ENCODE measurements around the gene TPRKB.
"Not testable (repeated sequence)": the region's sequence is repeated elsewhere in the genome, so short reads cannot be mapped to it uniquely, and the experiment has no call there.

TPRKB gene

DNA sequence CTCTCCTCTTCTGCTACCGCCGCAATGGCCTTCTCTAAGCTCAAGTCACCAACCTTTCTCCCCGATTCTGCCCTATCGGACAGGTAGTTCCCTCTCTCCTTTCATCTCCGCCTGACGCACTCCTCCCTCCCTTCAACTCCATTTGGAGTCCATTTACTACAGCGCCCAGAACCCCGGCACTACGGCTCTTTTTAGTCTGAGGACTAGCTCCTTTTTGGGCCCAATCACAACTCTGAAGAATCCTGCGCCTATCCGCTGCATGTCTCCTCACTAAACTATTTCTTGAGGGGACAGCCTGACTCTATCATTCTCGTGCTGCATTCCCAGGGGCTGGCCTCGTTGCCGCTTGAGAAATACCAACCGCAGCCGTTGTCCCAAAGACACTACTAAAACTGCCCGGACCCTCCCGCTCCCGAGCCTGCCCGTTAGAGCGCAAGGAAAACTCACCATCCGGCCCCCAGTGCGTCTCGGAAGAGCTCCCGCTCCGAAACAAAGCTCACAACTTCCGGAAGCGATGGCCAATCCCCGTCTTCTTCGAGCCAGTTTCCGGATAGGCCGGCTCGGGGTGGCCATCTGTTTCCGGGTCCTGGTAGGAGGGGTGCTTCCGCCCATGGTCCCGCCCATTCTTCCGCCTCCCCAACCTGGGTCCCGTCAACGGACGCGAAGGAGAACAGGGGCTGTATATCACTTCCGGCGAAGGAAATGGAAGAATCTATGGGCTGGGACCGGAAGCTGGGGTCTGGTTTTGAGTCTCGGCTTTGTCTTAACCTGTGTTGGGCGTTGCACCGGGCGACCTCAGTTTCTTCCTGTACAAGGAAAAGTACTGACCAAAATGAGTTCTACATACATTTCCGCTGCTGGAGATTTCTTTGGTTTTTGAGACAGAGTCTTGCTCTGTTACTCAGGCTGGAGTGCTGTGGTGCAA is at the start of gene TPRKB:
TPRKB (minus strand) TSS at position 491 of the 925 bp plus-strand sequence. CDS start 2,776 bp downstream, outside the sequence.
- peak within 1 kb of the TSS; percentile 98 for H3K4me3 ChIP-seq (ENCODE audit: low read length)
- H3K9me3 ChIP-seq (ENCODE audit: control insufficient read depth, low read length): no peaks in the 10 kb centered on the region
- H3K36me3 ChIP-seq (ENCODE audit: control insufficient read depth, insufficient read depth, low read length): no peaks in the 10 kb centered on the region
- peak within 1 kb of the TSS; percentile 66 for H3K9ac ChIP-seq (ENCODE audit: low read length)
- no peaks in the 10 kb centered on the region for H3K4me1 ChIP-seq (ENCODE audit: control insufficient read depth, insufficient read depth, low read length)
- no peaks in the 10 kb centered on the region for H3K27me3 ChIP-seq (ENCODE audit: control insufficient read depth, insufficient read depth, low read length)

DNA sequence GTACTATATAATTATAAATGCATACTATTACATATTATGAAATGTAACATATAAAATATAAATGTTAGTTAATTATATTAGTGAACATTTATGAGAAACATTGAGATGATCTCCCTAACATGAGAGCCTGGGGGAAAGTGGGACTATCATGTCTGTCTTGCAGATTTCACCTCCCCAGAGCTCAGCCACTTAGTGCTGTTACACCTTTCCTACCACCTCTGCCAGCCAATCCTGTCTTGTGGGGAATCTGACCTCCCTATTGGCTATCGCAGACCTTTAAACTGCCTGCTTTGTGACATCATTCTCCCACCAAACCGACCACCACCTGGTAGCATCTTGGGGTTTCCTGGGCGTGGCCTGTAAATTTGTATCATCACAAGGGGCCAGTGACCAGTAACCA is 46.7 kb upstream of the TPRKB start, which contains the start of gene C2orf78:
C2orf78 (plus strand) TSS at position 301 of the 400 bp plus-strand sequence. CDS start 127 bp downstream, outside the sequence.
- H3K4me3 ChIP-seq (ENCODE audit: low read length); H3K9me3 ChIP-seq (ENCODE audit: control insufficient read depth, low read length); H3K27me3 ChIP-seq (ENCODE audit: control insufficient read depth, insufficient read depth, low read length); H3K9ac ChIP-seq (ENCODE audit: low read length); H3K4me1 ChIP-seq (ENCODE audit: control insufficient read depth, insufficient read depth, low read length); H3K36me3 ChIP-seq (ENCODE audit: control insufficient read depth, insufficient read depth, low read length): not testable (repeated sequence)

DNA sequence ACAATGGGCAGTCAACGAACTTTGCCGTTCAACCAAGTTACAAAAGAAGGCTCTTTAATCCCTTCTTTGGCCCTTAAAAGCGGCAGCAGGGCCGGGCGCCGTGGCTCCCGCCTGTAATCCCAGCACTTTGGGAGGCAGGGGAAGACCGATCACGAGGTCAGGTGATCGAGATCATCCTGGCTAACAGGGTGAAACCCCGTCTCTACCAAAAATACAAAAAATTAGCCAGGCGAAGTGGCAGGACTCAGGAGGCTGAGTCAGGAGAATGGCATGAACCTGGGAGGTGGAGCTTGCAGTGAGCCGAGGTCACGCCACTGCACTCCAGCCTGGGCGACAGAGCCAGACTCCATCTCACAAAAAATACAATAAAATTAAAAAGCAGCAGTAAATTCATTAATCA is 46.3 kb upstream of the TPRKB start:
- not testable (repeated sequence) for H3K9me3 ChIP-seq (ENCODE audit: control insufficient read depth, low read length); H3K36me3 ChIP-seq (ENCODE audit: control insufficient read depth, insufficient read depth, low read length); H3K27me3 ChIP-seq (ENCODE audit: control insufficient read depth, insufficient read depth, low read length); H3K4me3 ChIP-seq (ENCODE audit: low read length); H3K9ac ChIP-seq (ENCODE audit: low read length); H3K4me1 ChIP-seq (ENCODE audit: control insufficient read depth, insufficient read depth, low read length)

DNA sequence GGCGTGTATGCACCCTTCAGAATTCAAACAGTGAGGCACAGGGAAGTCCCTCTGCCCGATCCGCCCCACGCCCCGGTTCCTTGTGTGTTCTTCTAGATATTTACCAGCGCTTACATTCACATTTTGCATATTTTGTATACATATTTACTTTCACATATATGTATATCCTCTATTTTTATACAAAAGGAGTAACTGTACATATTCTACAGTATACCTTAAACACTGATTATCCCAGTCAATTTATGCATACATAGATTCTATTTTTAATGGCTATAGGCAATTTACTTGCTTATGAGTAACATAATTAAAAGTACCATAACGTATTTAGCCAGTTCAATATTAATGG is 43.1 kb upstream of the TPRKB start:
- H3K36me3 ChIP-seq (ENCODE audit: control insufficient read depth, insufficient read depth, low read length): no peaks in the 10 kb centered on the region
- H3K4me3 ChIP-seq (ENCODE audit: low read length): peak overlapping the region; percentile 85

DNA sequence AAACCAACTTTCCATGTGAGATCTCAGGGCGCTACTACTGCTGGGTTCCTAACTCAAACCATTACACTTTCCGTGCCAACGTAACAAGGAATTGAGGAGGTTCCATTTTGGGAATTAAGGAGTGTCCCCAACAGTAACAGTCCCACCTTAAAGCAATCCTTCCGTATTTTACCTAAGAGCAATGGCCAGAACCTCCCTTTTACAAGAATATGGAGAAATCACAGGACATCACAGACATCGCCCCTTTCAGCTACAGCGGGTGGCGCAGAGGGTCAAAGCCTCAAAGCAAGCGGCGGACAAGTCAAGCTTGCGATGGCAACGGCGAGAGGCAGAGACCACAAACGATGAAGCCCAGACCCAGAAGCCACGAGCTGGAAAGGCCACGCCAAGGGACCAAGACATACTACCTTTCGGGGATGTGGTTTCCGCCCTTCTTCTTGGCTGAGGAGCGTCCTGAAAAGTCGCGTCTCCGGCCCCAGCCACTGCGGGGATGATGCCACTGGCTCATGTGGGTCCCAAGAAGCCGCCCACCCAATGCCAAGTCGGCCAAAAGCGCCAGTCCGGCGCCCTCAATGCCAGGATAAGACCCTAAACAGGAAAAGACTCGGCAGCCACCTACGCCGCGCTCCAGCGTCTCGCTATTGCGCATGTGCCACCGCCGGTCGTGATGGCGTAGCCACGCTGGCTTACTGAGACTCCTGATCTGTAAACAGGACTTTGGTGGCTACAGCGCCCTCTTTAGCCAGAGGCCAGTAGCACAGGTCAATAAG is 42.5 kb upstream of the TPRKB start, which contains the start of gene DUSP11:
DUSP11 (minus strand) TSS at position 637 of the 770 bp plus-strand sequence; CDS start at position 508, 129 bp downstream.
- Histone ChIP-seq H3K36me3 (ENCODE audit: control insufficient read depth, insufficient read depth, low read length) (no peaks in the 10 kb centered on the region), H3K9me3 (ENCODE audit: control insufficient read depth, low read length) (no peaks in the 10 kb centered on the region), H3K9ac (ENCODE audit: low read length) (peak within 1 kb of the TSS; percentile 96), H3K27me3 (ENCODE audit: control insufficient read depth, insufficient read depth, low read length) (no peaks in the 10 kb centered on the region), H3K4me1 (ENCODE audit: control insufficient read depth, insufficient read depth, low read length) (peaks cover 8% of the 10 kb centered on the region), H3K4me3 (ENCODE audit: low read length) (peak within 1 kb of the TSS; percentile 85)

More for the DNA sequence above, 43.1 kb upstream of the TPRKB start:
- Histone ChIP-seq H3K9ac (ENCODE audit: low read length) (peak overlapping the region; percentile 96), H3K9me3 (ENCODE audit: control insufficient read depth, low read length) (no peaks in the 10 kb centered on the region), H3K4me1 (ENCODE audit: control insufficient read depth, insufficient read depth, low read length) (peaks cover 8% of the 10 kb centered on the region), H3K27me3 (ENCODE audit: control insufficient read depth, insufficient read depth, low read length) (no peaks in the 10 kb centered on the region)

DNA sequence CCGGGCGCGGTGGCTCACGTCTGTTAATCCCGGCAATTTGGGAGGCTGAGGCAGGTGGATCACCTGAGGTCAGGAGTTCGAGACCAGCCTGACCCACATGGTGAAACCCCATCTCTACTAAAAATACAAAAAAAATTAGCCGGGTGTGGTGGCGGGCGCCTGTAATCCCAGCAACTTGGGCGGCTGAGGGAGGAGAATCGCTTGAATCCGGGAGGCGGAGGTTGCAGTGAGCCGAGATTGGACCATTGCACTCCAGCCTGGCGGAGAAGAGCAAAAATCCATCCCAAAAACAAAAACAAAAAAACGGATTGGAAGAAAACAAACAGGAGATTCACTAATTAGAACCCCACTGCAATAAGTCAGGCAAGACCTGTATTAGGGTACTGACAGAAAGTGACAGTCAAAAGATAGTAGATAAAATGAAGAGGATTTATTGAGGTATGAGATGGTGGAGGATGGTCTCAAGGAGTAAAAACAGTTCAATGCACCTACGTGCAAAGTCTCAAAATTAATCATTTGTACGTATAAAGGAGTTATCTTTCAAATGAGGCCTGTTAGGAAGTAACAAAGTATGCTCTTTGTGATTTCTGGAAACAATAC is 41.8 kb upstream of the TPRKB start:
- not testable (repeated sequence) for H3K36me3 ChIP-seq (ENCODE audit: control insufficient read depth, insufficient read depth, low read length); H3K9me3 ChIP-seq (ENCODE audit: control insufficient read depth, low read length); H3K4me1 ChIP-seq (ENCODE audit: control insufficient read depth, insufficient read depth, low read length); H3K27me3 ChIP-seq (ENCODE audit: control insufficient read depth, insufficient read depth, low read length)
- H3K4me3 ChIP-seq (ENCODE audit: low read length): peak overlapping the region; percentile 85
- H3K9ac ChIP-seq (ENCODE audit: low read length): peak overlapping the region; percentile 96

DNA sequence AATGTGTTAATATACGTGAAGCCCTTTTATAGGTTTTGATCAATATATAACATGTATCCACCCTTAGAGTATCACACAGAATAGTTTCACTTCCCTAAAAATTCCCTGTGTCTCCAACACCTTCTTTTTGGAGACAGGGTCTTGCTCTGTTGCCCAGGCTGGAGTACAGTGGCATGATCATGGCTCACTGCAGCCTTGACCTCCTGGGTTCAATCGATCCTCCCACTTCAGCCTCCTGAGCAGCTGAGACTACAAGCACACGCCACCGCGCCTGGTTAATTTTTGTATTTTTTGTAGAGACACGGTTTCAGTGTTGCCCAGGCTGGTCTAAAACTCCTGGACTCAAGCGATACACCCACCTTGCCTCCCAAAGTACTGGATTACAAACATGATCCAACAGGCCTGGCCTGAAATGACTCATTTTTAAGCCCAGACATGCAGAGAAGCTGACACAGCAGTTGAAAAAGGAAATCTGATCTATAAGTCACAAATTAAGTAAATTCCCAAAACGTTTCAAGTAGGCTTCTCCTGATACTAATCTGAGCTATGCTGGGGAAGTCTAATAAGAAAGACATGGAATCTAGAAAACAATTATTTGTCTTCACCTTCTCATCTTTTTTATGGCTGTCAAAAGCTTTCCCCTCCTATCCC is 39.8 kb upstream of the TPRKB start:
- Histone ChIP-seq H3K9ac (ENCODE audit: low read length) (no peak overlapping the region), H3K9me3 (ENCODE audit: control insufficient read depth, low read length) (no peaks in the 10 kb centered on the region), H3K27me3 (ENCODE audit: control insufficient read depth, insufficient read depth, low read length) (no peaks in the 10 kb centered on the region), H3K4me1 (ENCODE audit: control insufficient read depth, insufficient read depth, low read length) (peaks cover 8% of the 10 kb centered on the region), H3K4me3 (ENCODE audit: low read length) (no peak overlapping the region), H3K36me3 (ENCODE audit: control insufficient read depth, insufficient read depth, low read length) (no peaks in the 10 kb centered on the region)

DNA sequence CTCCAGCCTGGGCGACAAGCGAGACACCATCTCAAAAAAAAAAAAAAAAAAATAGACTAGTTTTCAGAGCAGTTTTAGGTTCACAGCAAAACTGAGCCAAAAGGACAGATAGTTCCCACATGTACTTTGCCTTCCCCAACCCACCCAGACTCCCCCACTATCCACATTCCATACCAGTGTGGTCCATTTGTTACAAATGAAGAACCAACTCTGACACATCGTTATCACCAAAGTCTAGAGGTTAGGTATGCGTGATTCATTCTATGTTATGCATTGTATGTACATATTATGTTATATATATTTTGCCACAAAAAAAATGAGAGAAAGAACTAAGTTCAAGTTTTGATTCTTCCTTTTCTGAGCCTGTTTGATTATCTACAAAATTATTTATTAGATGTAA is 39.2 kb upstream of the TPRKB start:
- Histone ChIP-seq H3K9ac (ENCODE audit: low read length) (no peak overlapping the region), H3K4me1 (ENCODE audit: control insufficient read depth, insufficient read depth, low read length) (peaks cover 8% of the 10 kb centered on the region), H3K27me3 (ENCODE audit: control insufficient read depth, insufficient read depth, low read length) (no peaks in the 10 kb centered on the region), H3K9me3 (ENCODE audit: control insufficient read depth, low read length) (no peaks in the 10 kb centered on the region), H3K4me3 (ENCODE audit: low read length) (no peak overlapping the region), H3K36me3 (ENCODE audit: control insufficient read depth, insufficient read depth, low read length) (no peaks in the 10 kb centered on the region)

DNA sequence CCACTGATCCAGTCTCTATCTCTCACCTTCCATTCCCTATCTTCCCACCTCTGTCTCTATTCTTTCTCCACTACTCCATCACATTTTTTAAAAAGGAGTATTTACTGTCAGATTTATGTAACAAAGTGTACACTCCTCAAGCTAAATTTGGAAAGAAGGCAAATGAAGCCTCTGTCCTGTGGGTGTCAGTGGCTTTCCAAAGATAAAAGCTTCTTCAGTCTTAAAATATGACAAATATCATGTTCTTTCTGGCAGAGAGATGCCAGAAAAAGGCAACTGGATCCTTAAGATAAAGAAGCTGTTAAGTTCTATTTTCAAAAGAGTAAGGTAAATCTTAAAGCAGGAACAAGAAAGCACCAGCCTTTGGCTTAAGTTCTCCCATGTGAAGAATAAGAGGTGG is 35.7 kb upstream of the TPRKB start:
- Histone ChIP-seq H3K9ac (ENCODE audit: low read length) (no peak overlapping the region), H3K4me1 (ENCODE audit: control insufficient read depth, insufficient read depth, low read length) (no peaks in the 10 kb centered on the region), H3K4me3 (ENCODE audit: low read length) (no peak overlapping the region), H3K27me3 (ENCODE audit: control insufficient read depth, insufficient read depth, low read length) (no peaks in the 10 kb centered on the region), H3K9me3 (ENCODE audit: control insufficient read depth, low read length) (no peaks in the 10 kb centered on the region), H3K36me3 (ENCODE audit: control insufficient read depth, insufficient read depth, low read length) (no peaks in the 10 kb centered on the region)

DNA sequence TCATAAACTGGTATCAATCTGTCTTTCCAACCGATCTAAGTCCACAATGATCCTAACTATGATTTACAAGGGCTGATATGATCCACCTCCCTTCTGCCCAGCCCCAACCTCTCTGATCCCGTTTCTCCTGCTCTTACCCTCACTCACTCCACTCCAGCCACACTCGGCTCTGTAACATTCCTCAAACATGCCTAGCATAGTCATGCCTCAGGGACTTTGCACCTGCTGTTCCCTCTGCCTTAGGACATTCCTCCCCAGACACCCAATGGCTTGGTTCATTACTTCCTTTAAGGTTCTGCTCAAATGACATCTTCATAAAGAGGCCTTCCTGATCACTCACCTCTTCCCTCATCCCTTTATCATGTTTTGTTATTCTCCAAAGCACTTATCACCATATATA is 33.6 kb upstream of the TPRKB start:
- H3K9ac ChIP-seq (ENCODE audit: low read length): no peak overlapping the region
- no peaks in the 10 kb centered on the region for H3K9me3 ChIP-seq (ENCODE audit: control insufficient read depth, low read length)
- H3K4me3 ChIP-seq (ENCODE audit: low read length): no peak overlapping the region
- no peaks in the 10 kb centered on the region for H3K4me1 ChIP-seq (ENCODE audit: control insufficient read depth, insufficient read depth, low read length)
- H3K27me3 ChIP-seq (ENCODE audit: control insufficient read depth, insufficient read depth, low read length): no peaks in the 10 kb centered on the region
- no peaks in the 10 kb centered on the region for H3K36me3 ChIP-seq (ENCODE audit: control insufficient read depth, insufficient read depth, low read length)

DNA sequence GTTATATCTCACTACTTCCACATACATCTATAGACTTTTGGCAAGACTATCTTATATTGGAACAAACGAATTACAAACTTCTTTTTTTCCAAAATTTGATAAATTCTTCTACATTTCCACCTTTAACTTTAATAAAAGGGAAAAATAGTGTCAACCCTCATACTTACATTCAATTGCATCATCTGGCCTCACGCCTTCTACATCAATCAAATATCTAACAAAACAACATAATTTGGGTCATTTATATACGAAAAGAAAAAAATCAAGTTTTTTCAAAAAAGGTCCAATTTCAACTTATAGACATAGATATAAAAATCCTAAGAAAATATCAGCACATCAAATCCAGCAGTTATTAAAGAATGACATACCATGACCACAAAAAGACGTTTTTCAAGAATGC is 29.8 kb upstream of the TPRKB start:
- Histone ChIP-seq H3K36me3 (ENCODE audit: control insufficient read depth, insufficient read depth, low read length) (peaks cover 7% of the 10 kb centered on the region), H3K4me1 (ENCODE audit: control insufficient read depth, insufficient read depth, low read length) (no peaks in the 10 kb centered on the region), H3K9me3 (ENCODE audit: control insufficient read depth, low read length) (no peaks in the 10 kb centered on the region), H3K27me3 (ENCODE audit: control insufficient read depth, insufficient read depth, low read length) (no peaks in the 10 kb centered on the region), H3K4me3 (ENCODE audit: low read length) (no peak overlapping the region), H3K9ac (ENCODE audit: low read length) (no peak overlapping the region)
